BE2C (cell line): ENCODE data around the gene KCNT2.

Experiments
- DNase-seq: peaks from one replicate; pipeline ENCODE4 v3.0.0-alpha.2; 2020
- H3K27me3 ChIP-seq: fragments of 250-450 bp; sonication (Bioruptor Pico); 2 replicates; pipeline ENCODE4 v1.5.1; 2020; ENCODE audit warnings: mild to moderate bottlenecking
- H3K36me3 ChIP-seq: fragments of 250-450 bp; sonication (Bioruptor Pico); 2 replicates; pipeline ENCODE4 v1.5.1; 2020; ENCODE audit warnings: mild to moderate bottlenecking
- H3K4me1 ChIP-seq: fragments of 250-450 bp; sonication (Bioruptor Pico); 2 replicates; pipeline ENCODE4 v1.5.1; 2020
- H3K4me3 ChIP-seq: 2 replicates; pipeline ENCODE4 v1.5.1; 2011; ENCODE audit warnings: low read depth, low read length
- H3K9me3 ChIP-seq: fragments of 250-450 bp; sonication (Bioruptor Pico); 2 replicates; pipeline ENCODE4 v1.5.1; 2020
- TF ChIP-seq, protein P1 (sequence below): IDR thresholded peaks from 2 replicates; pipeline ENCODE4 v1.5.1; 2012; ENCODE audit warnings: mild to moderate bottlenecking, low read depth, low read length

KCNT2 gene

DNA sequence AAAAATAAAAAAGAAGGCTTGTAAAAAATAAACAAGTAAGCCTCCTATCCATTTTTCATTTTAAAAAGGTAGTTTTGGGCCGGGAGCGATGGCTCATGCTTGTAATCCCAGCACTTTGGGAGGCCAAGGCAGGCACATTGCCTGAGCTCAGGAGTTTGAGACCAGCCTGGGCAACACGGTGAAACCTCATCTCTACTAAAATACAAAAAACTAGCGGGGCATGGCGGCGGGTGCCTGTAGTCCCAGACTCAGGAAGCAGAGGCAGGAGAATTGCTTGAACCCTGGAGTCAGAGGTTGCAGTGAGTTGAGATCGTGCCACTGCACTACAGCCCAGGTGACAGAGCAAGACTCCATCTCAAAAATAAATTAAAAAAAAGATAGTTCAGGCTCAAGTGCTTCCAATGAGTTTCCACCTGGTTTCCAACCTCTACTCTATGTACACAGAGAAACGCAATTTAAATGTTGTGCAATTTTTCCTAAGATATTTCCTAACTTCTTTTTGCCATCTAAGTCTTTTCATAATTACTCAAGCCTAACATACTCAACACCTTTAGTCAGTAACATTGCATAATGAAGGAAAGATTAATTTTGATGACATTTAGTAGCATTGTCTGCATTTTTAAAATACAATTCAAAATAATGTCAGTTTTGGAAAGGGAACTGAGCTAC lies 106.3 kb downstream of the KCNT2 start:
- TF ChIP-seq, protein P1, sequence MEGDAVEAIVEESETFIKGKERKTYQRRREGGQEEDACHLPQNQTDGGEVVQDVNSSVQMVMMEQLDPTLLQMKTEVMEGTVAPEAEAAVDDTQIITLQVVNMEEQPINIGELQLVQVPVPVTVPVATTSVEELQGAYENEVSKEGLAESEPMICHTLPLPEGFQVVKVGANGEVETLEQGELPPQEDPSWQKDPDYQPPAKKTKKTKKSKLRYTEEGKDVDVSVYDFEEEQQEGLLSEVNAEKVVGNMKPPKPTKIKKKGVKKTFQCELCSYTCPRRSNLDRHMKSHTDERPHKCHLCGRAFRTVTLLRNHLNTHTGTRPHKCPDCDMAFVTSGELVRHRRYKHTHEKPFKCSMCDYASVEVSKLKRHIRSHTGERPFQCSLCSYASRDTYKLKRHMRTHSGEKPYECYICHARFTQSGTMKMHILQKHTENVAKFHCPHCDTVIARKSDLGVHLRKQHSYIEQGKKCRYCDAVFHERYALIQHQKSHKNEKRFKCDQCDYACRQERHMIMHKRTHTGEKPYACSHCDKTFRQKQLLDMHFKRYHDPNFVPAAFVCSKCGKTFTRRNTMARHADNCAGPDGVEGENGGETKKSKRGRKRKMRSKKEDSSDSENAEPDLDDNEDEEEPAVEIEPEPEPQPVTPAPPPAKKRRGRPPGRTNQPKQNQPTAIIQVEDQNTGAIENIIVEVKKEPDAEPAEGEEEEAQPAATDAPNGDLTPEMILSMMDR, result no peak
- no peak for DNase-seq

DNA sequence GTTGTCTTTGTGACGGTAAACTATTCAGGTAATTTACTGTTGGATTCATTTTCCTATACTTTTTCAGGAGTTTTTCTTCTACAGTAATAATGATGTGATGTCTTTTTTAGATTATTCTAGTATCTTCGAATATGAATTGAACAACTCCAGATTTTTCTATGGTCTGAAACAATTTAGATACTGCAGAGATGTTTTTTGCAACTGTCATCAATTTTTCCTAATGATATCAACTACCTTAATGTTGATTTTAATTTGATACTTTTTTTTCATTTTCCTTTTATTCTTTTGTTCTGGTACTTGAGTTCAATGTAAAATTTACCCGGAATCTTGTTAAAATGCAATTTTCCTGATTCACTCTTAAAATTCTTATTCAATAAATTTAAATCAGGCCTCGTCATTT lies 110.4 kb downstream of the KCNT2 start:
- Histone ChIP-seq H3K9me3 (0 out of 2 replicates have a peak, but pooled peaks cover 2% of the 10 kb centered on the region), H3K27me3 (no peaks in the 10 kb centered on the region), H3K4me3 (no peak overlapping the region), H3K4me1 (no peaks in the 10 kb centered on the region; the same call in 1 of the 2 replicates), H3K36me3 (no peaks in the 10 kb centered on the region; the same call in 1 of the 2 replicates)
- TF ChIP-seq, protein P1, result no peak
- DNase-seq, result no peak

More for the DNA sequence above, 106.3 kb downstream of the KCNT2 start:
- Histone ChIP-seq H3K4me3 (no peak overlapping the region), H3K27me3 (no peaks in the 10 kb centered on the region), H3K36me3 (no peaks in the 10 kb centered on the region; the same call in 1 of the 2 replicates), H3K4me1 (no peaks in the 10 kb centered on the region; the same call in 1 of the 2 replicates), H3K9me3 (0 out of 2 replicates have a peak, but pooled peaks cover 2% of the 10 kb centered on the region)

DNA sequence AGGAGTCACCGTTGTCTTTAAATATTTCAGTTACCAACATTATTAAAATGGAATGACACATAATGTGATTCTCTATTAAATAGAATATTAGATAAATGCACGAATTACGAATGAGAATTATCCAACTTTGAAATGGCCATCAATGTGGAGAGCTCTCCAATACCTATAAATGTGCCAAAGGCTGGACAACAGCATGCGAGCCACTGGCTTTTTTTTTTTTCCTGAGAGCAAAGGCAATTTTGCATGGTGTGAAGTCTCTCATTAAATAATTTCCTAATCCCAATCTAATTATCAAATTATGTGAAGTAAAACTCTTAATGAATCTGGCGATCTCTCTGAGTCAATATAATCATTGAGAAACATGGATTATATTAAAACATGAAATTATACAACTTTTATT lies 113.5 kb downstream of the KCNT2 start:
- no peaks in the 10 kb centered on the region for H3K27me3 ChIP-seq
- H3K4me1 ChIP-seq, result no peaks in the 10 kb centered on the region; the same call in 1 of the 2 replicates
- H3K4me3 ChIP-seq, result no peak overlapping the region
- TF ChIP-seq, protein P1, result no peak
- 0 out of 2 replicates have a peak, but pooled peaks cover 2% of the 10 kb centered on the region for H3K9me3 ChIP-seq
- no peaks in the 10 kb centered on the region; the same call in 1 of the 2 replicates for H3K36me3 ChIP-seq
- DNase-seq, result no peak

DNA sequence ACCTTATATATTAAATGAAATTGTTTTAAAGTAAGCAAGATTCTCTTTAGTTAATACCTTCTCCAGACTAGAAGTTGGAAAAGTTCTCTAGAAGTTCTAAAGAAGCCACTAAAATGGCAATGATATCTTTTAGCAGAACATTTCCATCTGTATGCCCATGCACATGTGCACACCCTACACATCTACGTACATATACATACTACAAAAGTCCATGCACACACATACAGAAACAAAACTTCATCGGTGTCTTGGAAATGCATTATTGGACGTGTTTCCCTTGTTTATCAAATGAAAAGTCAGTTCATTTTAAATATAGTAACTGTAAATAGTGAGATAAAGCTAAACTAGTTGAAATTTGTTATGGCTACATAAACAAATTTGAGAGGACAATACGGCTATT lies 114.4 kb downstream of the KCNT2 start:
- no peak for DNase-seq
- Histone ChIP-seq H3K9me3 (0 out of 2 replicates have a peak, but pooled peaks cover 2% of the 10 kb centered on the region), H3K27me3 (no peaks in the 10 kb centered on the region), H3K4me3 (no peak overlapping the region), H3K4me1 (peaks cover 1% of the 10 kb centered on the region), H3K36me3 (no peaks in the 10 kb centered on the region; the same call in 1 of the 2 replicates)
- TF ChIP-seq, protein P1, result no peak

DNA sequence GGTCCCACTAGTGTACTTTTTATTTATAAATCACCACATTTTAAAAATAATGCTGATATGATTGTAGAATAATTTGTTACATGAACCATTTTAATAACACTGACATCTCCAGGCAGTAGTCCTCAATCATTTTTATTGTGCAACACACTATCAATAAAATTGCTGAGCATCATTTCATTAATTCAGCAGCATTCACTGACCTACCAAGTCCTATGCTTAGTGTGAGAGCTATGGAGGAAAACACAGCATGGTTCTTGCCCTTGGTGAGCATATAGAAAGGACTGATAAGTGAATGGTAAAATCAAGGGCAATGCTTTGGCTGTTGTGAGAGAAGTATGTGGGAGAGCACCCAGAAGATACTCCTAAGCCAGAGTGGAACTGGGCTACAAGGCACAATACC lies 119.7 kb downstream of the KCNT2 start:
- Histone ChIP-seq H3K4me3 (no peak overlapping the region), H3K4me1 (peaks cover 14% of the 10 kb centered on the region)

More for the DNA sequence above, 119.7 kb downstream of the KCNT2 start:
- TF ChIP-seq, protein P1, result no peak
- DNase-seq, result no peak
- no peaks in the 10 kb centered on the region for H3K9me3 ChIP-seq
- no peaks in the 10 kb centered on the region for H3K27me3 ChIP-seq
- H3K36me3 ChIP-seq, result no peaks in the 10 kb centered on the region; the same call in 1 of the 2 replicates
